Sciatic nerve (tissue), 2 donors: Measurements from ENCODE around the gene COMT. TPM values are rescaled to one million over a fixed set of nuclear protein-coding genes. Genes with fewer than 3 reads are reported as not detected.

Experiments used
- ATAC-seq: fragments of 200-7000 bp; cut with Tn5 transposase; one replicate; pipeline ENCODE4 v1.9.1; 2020; ENCODE audit warnings: mild to moderate bottlenecking, moderate library complexity
- DNase-seq: peaks from one replicate; pipeline ENCODE4 v3.0.0-alpha.2; 2020; ENCODE audit warnings: low spot score
- intact Hi-C: fragments of 100-400 bp; cut with DNase I; formaldehyde crosslinking; loops from one replicate; pipeline ENCODE4 v1.14.2; 2022
- total RNA-seq: library from RNA; stranded (reverse); fragmentation: NEBNext Ultra II Directional; extraction: Animal tissue kit (Norgen Biotek cat#: 25700); gene quantifications from one replicate; pipeline ENCODE4 v1.2.1, GENCODE V29; 2021
- donor health status: DM: no; HTN: no; CAD: no.
- donor health status: DM: no; HTN: no; CAD: no.

The COMT gene
- total RNA-seq: 155 TPM

DNA sequence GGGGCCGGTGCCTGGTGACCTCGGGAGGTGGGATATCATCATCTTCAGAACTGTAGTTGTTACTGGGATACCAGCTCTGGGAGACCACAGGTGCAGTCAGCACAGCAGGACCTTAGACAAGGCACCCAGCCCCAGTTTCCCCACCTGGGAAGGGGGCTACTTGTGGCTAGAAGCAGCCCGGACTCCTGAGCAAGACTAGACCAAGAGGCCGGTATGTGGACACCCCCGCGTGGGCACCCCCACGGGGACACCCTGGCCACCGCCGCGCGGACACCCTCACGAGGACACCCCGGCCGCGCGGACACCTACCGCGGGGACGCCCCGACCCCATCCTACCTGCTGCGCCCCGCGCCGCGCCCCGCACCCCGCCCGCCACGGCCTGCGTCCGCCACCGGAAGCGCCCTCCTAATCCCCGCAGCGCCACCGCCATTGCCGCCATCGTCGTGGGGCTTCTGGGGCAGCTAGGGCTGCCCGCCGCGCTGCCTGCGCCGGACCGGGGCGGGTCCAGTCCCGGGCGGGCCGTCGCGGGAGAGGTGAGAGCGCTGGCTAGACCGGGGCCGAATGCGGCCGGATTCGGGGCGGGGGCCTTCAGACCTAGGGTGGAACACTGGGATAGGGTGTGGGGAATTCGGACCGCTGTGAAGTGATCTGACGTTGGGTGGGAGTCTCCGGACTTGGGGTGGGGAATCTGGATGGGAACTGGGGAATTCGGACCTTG is at the start of gene COMT, which contains the start of gene TXNRD2:
TSS of gene COMT (plus strand) at position 408 of the 718 bp plus-strand sequence. CDS start 20,755 bp downstream, outside the sequence.
TSS of gene TXNRD2 (minus strand) at position 454 of the 718 bp plus-strand sequence. CDS start at position 439, 15 bp downstream.
- intact Hi-C loops: no loop called here
- peak; percentile 81 for ATAC-seq
- DNase-seq: peak; percentile 82

DNA sequence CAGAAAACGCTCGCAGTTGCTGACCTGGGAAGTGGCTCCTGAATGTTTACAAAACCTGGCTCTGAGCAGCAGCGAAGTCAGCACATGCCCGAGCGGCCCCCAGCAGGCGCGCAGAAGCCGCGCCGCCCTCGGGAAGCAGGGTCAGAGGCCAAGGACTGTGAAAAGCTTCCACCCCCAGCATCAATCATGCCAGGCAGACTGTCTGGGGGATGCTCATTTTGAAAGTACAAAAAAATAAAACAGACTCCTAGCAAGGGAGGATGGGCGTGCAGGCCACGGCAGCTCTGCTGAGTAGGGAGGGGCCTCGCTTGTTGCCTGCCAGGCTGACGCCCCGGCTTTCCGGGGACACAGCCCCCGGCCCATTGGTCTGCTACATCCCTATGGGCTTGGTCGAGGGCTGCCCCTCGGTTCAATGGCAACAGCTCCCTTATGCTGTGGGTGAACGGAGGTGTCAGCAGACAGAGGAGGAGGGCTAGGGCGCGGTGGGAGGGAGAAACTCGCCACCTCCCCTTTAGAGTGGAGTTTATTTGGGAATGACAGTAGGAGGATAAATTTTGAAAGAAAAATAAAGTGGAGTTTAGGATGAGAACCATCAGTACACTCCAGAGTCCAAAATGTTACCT is 49.2 kb upstream of the COMT start:
- DNase-seq (no peak), ATAC-seq (peak; percentile 43)
- intact Hi-C loops: no loop called here

DNA sequence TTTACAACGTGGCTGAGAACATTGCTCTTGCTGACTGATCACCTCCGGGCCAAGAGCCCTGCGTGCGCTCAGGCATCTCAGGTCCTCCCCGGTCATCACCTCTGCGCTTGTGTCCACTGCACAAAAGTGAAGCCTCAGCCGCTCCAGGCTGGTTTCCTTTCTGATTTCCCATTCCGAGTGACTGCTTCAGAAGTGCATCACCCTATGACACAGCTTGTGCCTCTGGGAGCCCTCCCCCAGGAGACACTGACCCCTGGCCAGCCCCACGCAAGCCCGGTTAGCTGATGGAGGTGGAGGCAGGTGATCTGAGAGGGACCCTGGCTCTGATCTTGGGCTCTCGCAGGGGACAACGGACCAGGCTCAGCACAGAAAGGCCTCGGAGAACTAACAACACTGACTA is 48.6 kb upstream of the COMT start:
- intact Hi-C loops: no loop called here
- ATAC-seq (no peak), DNase-seq (no peak)

DNA sequence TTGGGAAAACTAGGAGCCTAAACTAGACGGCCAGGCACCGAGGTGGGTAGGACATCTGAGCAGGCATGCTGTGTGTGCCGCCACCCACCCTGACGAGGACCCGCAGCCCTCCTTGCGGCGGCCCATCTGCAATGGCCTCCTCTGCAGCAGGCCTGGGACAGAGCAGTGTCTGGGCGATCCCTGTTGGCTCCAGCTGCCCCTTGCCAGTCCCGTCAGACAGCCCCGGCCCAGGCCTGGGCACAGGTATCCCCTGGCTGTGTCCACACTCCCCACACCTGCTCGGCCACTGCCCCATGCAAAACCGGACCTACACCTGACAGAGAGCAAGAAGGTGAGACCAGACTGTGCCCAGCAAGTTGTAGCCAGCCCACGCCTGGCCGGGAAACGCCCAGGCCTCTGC is 48.2 kb upstream of the COMT start:
- intact Hi-C loops: no loop called here
- ATAC-seq: no peak
- no peak for DNase-seq

DNA sequence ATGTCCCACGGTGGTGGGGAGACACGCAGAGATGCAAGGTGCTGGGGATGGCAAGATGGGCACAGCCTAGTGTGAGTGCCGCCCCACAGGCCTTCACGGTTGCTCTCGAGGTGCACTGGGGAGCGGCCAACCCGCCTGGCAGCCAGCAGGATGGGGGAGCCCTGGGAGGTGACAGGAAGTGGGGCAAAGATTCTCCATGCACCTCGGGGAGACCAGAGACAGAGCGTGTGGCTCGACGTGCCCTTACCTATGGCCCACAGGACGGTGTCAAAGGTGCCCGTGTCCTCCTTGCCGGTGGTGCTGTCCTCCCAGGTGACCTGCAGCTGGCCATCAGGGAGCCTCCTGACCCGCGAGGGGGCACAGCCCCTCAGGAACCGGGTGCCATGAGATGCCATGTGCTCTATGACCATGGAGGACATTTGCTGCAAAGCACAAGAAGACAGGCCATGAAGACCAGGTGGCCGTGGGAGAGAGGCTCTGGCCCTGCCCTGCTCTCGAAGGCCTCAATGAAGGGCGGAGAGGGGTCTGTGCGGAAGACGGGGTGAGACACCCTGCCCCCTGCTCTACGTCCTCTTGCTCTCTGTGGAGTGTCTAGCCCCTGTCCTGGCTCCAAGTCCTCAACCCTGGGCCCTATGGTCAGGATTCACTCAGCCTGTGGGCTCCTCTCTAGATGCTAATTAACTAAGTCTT is 46.3 kb upstream of the COMT start:
- intact Hi-C loops: no loop called here
- DNase-seq (no peak), ATAC-seq (no peak)

DNA sequence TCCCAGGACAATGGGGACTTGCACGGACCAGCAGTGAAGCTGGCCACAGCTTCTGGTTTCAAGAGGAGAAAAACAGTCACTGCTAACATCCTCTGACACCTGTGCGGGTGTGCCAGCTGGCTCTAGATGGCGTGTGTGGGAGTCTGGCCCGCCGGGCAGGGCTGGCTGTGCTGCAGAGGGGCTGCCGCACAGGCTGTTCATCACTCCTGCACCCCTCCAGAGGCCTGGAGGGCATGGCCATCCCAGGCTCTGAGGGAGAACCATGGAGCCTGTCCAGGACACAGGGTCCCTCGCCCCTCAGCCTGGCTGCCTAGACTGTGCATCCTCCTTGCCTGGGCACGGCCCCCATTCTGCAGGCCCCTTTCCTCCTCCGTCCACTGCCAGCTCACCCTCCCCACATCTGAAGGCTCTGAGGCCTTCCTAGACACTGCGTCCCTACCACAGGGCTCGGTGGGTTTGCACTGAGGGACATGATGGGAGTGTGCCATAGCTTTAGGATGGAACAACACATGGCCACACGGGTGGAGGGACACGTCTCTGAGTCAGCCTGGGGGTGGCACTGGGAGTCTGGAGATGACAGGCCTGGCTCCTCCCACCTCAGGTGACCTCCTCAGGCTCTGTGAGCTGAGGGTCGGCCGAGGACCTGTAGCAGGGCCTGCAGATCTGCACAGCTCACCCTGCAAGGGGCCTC is 44.8 kb upstream of the COMT start:
- DNase-seq (no peak), ATAC-seq (no peak)
- intact Hi-C loops: no loop called here

DNA sequence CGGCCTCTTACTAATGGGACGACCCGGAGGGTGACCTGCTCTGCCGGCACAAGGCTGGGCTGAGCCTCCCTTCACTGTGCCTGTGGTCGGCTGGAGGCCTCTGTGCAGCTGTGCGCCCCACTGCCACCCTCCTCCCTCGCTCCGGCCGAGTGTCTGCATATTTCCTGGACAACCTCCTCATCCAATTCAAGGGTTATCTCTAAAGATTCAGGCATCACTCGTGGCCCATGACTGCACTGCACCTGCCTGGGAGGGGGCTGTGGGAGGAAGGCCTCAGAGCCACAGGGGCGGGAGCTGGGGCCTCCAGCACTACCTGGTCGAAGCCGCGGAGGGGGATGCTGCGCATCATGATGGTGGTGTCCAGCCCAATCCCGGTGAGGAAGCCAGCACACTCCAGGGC is 43.8 kb upstream of the COMT start:
- ATAC-seq (no peak), DNase-seq (no peak)
- intact Hi-C loops: no loop called here

DNA sequence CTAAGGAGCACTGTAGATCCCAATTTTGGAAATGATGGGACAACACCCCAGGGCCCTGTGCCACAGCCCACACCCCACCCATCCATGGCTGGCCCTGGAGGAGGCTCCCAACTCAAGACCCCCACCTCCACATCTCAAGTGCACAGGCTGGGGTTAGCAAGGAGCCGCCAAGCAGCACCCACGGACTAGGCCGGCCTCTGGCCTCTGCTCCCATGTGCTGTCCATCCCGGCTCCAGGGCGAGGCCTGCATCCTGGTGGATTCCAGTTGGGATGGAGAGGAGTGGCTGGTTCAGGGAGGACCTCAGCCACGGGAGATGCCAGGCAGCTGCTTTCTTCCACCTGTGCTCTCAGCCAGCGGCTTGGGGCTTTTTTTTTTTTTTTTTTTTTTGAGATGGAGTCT is 43.4 kb upstream of the COMT start:
- DNase-seq (no peak), ATAC-seq (no peak)
- intact Hi-C loops: no loop called here

DNA sequence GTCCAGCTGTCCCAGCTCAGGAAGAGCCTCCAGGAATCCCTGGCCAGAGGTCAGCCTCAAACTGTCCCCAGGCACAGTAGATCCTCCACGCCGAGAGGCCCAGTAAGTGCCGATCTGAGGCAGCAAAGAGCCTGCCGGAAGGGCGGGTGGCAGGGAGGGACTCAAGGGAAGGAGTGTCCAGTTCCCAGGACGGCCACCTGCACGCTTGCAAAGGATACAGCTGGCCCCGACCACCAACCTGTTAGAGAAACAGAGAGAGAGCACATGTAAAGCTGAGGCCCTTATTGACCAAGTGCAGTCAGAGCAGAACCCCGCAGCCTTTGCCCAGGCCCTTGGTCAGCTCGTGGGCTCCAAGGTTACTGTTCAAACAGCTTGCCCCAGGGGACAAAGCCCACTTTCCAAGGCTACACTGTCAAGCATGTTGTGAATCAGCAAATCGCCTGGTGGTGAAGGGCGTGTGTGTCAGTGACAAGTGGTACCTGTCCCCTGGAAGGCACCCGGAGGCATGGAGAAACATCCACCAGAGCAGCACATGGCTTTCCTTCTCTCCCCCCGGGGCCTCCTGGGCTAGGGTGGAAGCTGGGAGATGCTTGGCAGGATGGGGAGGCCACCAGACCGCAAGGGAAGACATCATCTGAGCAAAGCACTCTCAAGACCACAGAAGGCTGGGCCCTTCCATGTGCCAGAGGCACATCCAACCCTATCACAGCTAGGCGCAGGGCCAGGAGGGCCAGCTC is 42.6 kb upstream of the COMT start:
- DNase-seq: no peak
- ATAC-seq: no peak
- intact Hi-C loops: no loop called here

DNA sequence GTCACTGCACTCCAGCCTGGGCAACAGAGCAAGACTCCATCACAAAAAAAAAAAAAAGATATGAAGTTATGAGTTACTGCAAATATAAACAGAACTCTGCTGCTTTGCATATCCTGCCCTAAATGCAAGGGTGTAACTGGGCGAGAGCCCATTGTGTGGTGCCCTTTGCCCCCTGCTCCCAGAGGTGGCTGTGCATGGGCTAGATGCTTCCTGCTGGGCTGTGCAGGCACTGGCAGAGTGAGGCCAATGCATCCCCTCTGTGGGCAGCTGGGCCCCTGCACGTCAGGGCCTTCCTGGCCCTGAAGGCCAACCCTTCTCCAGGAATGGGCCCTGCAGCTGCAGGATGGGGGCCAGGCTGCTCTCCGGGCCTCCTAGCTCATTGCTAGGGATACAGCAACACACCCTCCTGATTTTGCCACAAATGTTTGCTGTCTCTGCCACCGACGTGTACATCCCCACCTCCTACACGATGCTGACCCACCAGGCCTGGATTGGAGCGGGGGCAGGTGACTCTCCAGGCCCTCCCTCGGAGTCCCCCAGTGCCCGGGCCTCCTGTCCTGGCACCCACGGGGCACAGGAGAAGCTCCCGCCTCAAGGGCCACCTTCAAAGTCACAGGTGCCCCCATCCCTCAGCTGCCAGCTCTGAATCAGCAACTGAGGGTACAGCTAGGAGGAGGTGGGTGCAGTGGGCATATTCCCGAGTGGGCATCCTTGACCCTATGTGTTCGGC is 40.7 kb upstream of the COMT start:
- no peak for DNase-seq
- no peak for ATAC-seq
- intact Hi-C loops: no loop called here

DNA sequence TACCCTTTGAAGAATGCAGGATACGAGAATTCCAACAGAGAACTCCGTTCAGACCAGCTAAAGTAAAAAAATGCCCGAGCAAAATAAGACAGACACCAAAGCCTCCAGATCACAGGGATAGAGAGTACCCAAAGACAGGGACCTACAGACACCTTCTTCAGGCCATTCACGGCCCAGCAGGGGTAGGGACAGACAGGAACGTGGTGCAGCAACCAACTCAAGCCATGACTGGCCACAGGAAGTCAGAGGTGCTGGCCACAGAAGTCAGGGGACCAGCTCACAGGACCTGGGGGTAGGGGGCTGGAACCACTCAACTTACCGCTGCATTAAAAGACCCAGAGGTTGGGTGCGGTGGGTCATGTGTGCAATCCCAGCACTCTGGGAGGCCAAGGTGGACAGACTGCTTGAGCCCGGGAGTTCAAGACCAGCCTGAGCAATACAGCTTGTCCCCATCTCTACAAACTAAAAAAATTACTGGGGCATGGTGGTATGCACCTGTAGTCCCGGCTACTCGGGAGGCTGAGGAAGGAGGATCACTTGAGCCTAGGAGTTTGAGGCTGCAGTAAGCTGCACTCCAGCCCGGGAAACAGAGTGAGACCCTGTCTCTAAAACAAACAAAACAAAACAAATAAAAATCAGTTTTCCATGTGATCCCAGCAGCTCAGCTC is 39.9 kb upstream of the COMT start:
- intact Hi-C loops: no loop called here
- ATAC-seq: no peak
- DNase-seq: no peak

DNA sequence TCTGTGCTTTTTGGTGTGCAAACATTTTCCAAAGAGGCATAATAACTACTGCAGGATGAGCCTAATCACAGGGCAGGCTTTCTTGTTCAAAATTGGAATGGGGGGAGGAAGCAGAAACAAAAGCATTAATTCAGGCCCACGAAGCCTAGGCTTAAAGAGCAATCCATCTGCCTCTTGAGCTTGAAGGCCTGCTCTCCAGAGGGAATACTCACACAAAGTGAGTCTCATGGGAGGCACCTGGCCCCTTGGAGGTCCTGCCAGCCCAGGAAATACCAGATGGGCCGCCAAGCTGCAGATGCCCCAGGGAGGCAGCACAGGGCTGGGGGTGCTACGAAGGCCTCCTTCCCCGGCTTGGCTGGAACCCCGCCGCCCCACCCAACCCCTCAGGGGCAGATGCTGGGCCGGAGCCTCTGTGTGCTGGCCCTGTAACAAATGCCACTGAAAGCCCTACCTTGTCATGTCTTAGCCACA is 39.3 kb upstream of the COMT start:
- intact Hi-C loops: no loop called here
- ATAC-seq (no peak), DNase-seq (no peak)

DNA sequence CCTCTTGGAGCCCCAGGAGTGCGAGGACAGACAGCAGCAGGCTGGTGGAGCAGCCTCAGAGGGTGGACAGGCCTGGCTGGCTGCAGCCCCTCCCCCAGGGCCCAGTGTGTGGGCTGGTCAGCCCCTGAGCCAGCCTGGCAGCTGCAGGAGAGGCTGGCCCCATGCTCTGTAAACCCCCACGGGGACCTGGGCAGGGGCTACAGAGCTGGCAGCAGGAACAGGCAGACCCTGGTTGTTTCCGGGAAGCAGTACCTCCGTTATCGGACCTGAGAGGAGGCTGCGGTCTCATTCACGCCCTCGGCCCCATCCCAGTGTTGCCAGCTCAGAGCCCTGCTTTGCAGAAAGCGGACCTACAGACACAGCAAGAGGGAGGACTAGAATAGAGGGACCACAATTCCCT is 38.5 kb upstream of the COMT start:
- DNase-seq: no peak
- intact Hi-C loops: no loop called here
- ATAC-seq: no peak

DNA sequence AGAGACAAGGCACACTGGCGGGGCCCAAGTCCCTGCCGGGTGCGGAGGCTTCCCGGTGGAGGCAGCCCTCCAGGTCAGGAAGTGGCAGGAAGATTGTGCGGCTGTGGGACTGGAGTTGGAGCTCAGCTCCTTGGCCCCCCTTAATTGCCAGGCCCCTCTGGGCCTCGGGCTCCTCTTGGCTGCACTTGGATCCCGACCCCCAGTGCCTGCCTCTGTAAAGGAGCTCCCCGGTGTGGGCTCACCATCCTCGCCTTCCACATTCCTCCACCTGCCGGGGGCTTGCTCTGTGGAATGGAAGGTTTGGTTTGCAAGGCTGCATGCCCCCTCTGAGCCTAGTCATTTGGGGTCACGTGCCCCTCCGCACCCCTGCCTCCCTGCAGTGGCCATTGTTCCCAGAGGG is 38.1 kb upstream of the COMT start:
- ATAC-seq: no peak
- intact Hi-C loops: no loop called here

DNA sequence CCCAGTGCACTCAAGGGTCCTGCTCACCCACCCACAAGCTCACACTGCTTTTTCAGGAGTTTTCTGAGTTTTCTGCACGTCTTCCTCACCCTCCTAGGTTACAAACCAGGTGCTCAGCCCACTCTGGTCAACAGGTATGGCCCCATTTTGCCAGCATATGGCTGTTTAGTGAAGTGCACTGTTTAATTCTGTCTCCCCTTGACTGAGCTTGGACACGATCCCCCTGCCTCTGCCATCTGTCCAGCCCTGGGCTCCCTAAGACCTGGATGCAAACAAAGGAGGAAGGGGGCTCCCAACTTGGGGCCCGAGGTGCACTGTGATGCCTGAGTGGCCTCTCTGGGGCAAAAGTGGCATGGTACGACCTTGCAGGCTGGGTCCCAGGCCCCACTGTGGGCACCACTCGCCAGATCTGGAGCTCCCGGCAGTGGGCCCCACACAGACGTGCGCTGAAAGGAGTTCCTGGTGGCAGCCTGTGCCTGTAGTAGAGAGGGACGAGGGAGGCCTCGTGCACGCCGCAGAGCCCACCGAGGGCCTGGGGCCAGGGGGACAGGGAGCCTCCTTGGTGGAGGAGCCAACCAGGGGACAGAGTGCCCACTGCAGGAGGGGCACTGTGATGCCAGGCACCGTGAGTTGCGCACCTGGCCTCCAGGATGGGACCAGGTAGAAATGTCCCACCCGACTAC is 37.3 kb upstream of the COMT start:
- ATAC-seq (no peak), DNase-seq (no peak)
- intact Hi-C loops: no loop called here

More for the DNA sequence above, 38.1 kb upstream of the COMT start:
- no peak for DNase-seq

DNA sequence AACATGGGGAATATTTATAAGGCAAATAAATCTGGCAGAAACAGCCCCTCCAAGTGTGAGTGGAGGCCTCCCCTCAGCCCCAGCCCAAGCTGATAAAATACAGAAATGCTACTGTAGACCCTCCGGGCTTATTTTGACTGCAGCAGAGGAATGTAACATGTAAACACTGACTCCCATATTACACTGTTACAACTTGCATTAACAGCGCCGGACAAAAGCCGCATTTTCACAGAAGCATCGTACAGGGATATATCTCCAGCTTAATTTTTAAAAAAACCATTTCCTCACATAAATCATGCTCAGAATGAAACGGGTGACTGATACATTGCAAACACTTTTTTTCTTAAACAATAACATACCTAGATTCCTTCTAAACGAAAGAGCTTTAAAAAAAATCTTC is 36.6 kb upstream of the COMT start:
- intact Hi-C loops: no loop called here
- ATAC-seq: no peak
- no peak for DNase-seq
